ENCODE measurements around the gene DUSP21.
"Not testable (repeated sequence)": the region's sequence is repeated elsewhere in the genome, so short reads cannot be mapped to it uniquely, and the experiment has no call there.

Gene DUSP21

DNA sequence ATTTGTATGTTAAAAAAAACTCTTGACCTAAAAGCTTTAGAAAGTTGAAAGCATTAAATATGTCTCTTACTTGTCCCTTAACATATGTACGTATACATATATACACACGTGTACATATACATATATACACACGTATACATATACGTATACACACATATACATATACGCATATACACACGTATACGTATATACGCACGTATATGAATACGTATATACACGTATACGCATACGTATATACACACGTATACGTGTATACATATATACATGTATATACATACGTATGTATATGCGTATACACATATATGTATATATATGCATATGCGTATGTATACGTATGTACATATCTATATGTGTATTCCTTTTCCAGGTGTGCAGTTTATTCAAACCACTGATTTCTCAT lies 32.9 kb downstream of the DUSP21 start:
- DNase-seq, result no peak

DNA sequence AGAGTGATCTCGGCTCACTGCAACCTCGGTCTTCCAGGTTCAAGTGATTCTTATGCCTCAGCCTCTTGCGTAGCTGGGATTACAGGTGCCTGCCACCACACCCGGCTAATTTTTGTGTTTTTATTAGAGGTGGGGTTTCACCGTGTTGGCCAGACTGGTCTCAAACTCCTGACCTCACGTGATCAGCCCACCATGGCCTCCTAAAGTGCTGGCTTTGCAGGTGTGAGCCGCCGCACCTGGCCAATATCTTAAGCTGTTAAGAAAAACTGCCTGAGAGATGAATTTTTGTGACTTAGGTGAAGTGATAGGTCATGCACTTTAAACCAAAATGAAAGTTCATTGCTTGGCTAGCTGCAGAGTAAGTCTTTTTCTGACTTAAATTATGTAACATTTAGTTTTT lies 35.0 kb downstream of the DUSP21 start:
- DNase-seq, result no peak

DNA sequence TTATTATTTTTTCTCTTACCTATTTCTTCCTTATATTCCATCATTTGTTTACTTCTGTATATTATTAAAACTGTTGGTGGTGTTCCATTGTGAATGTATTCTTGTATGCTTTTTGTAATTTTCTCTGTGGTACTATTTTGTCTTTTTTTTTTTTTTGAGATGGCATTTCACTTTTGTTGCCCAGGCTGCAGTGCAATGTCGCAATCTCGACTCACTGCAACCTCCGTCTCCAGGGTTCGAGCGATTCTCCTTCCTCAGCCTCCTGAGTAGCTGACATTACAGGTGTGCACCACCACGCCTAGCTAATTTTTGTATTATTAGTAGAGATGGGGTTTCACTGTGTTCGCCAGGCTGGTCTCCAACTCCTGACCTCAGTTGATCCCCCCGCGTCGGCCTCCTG lies 37.7 kb downstream of the DUSP21 start:
- no peak for DNase-seq

DNA sequence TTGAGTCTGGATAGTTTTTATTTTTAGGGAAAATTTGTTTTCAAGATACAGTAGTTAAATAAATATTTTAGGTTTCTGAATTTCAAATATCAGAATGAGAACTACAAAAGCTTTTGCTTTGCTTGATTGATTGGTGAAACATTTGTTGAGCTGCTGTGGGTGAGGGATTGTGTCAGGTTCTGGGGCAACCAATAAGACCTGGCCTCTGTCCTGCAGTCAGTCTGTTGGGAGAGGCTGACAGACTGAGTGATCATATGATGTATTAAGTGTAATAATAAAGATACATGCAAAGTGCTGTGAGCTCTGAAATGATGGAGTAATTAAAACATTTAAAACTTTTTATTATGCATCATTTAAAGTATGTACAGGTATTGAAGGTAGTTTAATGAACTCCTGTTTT lies 38.8 kb downstream of the DUSP21 start:
- no peak for DNase-seq

DNA sequence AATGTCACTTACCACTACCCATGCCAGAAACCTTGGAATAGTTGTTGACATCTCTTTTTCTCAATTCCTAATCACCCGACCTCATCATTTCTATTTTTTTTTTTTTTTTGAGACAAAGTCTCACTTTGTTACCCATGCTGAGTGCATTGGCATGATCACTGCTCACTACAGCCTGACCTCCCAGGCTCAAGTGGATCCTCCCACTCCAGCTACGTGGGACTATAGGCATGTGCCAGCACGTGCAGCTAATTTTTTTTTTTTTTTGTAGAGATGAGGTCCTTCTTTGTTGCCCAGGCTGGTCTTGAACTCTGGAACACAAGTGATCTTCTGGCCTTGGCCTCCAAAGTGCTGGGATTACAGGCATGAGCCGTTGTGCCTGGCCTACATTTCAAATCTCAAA lies 41.1 kb downstream of the DUSP21 start:
- DNase-seq, result no peak

DNA sequence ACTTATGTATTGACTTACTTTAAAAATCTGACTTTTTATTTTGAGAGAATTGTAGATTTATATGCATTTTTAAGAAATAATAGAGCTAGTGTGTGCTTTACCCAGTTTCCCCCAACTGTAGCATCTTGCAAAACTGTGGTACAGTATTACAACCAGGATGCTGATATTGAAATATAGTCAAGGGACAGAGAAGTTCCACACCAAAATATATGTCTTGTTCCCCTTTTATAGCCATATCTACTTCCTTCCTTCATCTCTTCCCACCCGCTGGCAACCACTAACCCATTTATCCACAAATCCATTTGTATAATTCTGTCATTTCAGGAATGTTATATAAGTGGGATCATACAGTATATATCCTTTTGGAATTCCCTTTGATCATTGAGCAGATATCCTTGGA lies 46.0 kb downstream of the DUSP21 start:
- no peak for DNase-seq

DNA sequence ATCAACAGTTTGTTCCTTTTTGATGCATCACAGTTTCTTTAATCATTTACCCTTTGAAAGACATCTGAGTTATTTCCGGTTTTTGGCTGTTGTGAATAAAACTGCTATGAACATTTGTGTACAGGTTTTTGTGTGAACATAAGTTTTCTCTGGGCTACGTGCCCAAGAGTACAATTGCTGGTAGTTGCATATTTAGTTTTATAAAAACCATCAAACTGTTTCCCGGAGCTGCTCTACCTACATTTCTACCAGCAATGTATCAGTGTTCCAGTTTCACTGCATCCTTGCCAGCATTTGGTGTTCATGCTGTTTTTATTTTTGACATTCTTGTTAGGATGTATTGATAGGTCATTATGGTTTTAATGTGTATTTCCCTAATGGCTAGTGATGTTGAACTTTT lies 46.4 kb downstream of the DUSP21 start:
- no peak for DNase-seq

DNA sequence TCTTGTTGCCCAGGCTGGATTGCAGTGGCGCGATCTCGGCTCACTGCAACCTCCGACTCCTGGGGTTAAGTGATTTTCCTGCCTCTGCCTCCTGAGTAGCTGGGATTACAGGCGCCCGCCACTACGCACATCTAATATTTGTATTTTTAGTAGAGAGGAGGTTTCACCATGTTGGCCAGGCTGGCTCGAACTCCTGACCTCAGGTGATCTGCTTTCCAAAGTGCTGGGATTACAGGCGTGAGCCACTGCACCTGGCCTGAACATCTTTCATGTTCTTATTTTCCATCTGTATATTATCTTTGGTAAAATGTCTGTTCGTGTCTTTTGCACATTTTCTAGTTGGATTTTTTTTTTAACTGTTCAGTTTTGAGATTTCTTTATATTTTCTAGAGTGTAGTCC lies 46.9 kb downstream of the DUSP21 start:
- DNase-seq, result not testable (repeated sequence)

DNA sequence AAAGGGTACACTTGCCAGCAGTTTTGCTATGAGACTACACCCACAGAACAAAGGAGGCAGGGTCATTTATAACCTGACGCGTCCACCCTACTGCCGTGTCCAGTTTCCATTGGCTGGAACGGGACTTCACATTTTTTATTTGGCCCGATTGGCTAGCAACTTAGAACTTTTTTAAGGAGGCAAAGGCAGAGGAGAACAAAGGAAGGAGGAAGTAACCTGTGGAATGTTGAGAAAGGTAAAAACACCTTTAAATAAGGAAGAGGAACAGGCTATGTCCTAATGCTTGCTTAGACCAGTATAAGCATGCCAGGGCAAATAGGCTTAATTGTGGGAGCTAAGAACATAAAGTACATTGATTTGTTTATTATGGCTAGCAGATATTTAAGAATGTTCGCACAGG lies 47.8 kb downstream of the DUSP21 start:
- DNase-seq, result no peak
